ENCODE results near the gene CELF2. TPM values are rescaled to one million over a fixed set of nuclear protein-coding genes. Genes with fewer than 3 reads are reported as not detected.

CELF2 gene
- total and polyA plus RNA-seq, 9 of the 15 experiments (the other 6 are each of a cell fraction or from before 2014, with no cell fraction given): 4.0 to 20.3 (median 11.1) TPM

DNA sequence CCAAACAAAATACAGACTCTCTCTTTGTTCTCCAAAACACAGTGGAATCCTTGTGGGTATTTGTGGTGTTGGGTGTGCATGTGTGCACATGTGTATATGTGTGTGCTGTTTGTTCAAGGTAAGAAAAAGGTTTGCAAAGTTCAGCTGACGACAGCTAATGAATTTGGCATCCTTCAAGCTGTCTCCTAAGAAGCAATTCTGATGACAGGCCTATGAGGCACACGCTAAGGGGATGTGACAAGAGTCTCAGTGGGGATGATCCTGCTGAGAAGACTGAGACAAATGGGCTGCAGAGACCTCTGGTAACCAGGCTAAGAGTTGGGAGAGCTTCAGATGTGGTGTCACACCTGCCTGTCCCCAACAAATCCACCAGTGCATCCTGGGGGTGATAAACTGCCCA lies 26.5 kb upstream of the CELF2 start (continued):
- TF ChIP-seq E4F1 (CRISPR knock-in tag; IDR thresholded peaks at IDR 0.05; ENCODE audit: borderline replicate concordance) (no peak), ERF (CRISPR knock-in tag; IDR thresholded peaks at IDR 0.05) (no peak)
- TF ChIP-seq, protein P1, sequence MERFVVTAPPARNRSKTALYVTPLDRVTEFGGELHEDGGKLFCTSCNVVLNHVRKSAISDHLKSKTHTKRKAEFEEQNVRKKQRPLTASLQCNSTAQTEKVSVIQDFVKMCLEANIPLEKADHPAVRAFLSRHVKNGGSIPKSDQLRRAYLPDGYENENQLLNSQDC (CRISPR knock-in tag; IDR thresholded peaks at IDR 0.05): no peak

- no peak overlapping the region for H2AFZ ChIP-seq (ENCODE audit: low read depth, low read length)
- H3K27me3 ChIP-seq (ENCODE audit: control insufficient read depth in 2 of 2, insufficient read depth in 2 of 2, low read length in 2 of 2): no peaks in the 10 kb centered on the region
- in situ Hi-C loops (cut with MboI): no loop called here
- 3% methylated on average over 2 of the region's 2 CpGs for WGBS (ENCODE audit: insufficient coverage, low coverage, missing lambda C conversion rate)
- ChIA-PET POLR2A (no interaction called here), CTCF (ENCODE audit: low intra/inter-chr PET ratio) (no interaction called here)
- no TSS peak for BruUV-seq (replicated peaks)
- DNase-seq (ENCODE audit: extremely low read depth in 1 of 4, low spot score in 3 of 4) (no peak), FAIRE-seq (no peak), ATAC-seq (no peak)
- no peak overlapping the region for H3K27ac ChIP-seq (ENCODE audit: extremely low read depth, low read depth, low read length)
- intact Hi-C loops (cut with micrococcal nuclease): no loop called here
- no peaks in the 10 kb centered on the region for H3K4me1 ChIP-seq (replicated peaks in 1 of 2; ENCODE audit: control insufficient read depth in 2 of 2, insufficient read depth in 2 of 2, low read length in 2 of 2)
- no peak overlapping the region for H3K4me3 ChIP-seq
- H3K79me2 ChIP-seq (ENCODE audit: control insufficient read depth, insufficient read depth, low read length): no peaks in the 10 kb centered on the region
- no peaks in the 10 kb centered on the region for H3K9me1 ChIP-seq (ENCODE audit: control insufficient read depth, insufficient read depth, low read length)
- H3K4me2 ChIP-seq (ENCODE audit: insufficient read depth, low read length): no peak overlapping the region
- H3K9me3 ChIP-seq (replicated peaks; ENCODE audit: control insufficient read depth, insufficient read depth, low read depth, low read length): no peaks in the 10 kb centered on the region
- H3K9ac ChIP-seq (ENCODE audit: insufficient read depth in 1 of 2, low read depth in 2 of 2, low read length in 2 of 2): no peak overlapping the region
- no peaks in the 10 kb centered on the region for H4K20me1 ChIP-seq (replicated peaks; ENCODE audit: control insufficient read depth, insufficient read depth, low read length)
- H3K36me3 ChIP-seq (ENCODE audit: control insufficient read depth, insufficient read depth, low read length): no peaks in the 10 kb centered on the region
- TF ChIP-seq, protein P2, sequence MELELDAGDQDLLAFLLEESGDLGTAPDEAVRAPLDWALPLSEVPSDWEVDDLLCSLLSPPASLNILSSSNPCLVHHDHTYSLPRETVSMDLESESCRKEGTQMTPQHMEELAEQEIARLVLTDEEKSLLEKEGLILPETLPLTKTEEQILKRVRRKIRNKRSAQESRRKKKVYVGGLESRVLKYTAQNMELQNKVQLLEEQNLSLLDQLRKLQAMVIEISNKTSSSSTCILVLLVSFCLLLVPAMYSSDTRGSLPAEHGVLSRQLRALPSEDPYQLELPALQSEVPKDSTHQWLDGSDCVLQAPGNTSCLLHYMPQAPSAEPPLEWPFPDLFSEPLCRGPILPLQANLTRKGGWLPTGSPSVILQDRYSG (tag; conservative IDR thresholded peaks at IDR 0.05; ENCODE audit: low read depth): no peak
- TF ChIP-seq FOXJ2 (tag; IDR thresholded peaks at IDR 0.05): no peak
- TF ChIP-seq SMARCC2 (IDR thresholded peaks at IDR 0.05; ENCODE audit: low read depth): no peak
- TF ChIP-seq TSC22D4 (tag; IDR thresholded peaks at IDR 0.05): no peak
- TF ChIP-seq, protein P3, sequence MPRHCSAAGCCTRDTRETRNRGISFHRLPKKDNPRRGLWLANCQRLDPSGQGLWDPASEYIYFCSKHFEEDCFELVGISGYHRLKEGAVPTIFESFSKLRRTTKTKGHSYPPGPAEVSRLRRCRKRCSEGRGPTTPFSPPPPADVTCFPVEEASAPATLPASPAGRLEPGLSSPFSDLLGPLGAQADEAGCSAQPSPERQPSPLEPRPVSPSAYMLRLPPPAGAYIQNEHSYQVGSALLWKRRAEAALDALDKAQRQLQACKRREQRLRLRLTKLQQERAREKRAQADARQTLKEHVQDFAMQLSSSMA (CRISPR knock-in tag; IDR thresholded peaks at IDR 0.05): no peak
- no peak for TF ChIP-seq STAT6 (CRISPR knock-in tag; IDR thresholded peaks at IDR 0.05)
- TF ChIP-seq, protein P4, sequence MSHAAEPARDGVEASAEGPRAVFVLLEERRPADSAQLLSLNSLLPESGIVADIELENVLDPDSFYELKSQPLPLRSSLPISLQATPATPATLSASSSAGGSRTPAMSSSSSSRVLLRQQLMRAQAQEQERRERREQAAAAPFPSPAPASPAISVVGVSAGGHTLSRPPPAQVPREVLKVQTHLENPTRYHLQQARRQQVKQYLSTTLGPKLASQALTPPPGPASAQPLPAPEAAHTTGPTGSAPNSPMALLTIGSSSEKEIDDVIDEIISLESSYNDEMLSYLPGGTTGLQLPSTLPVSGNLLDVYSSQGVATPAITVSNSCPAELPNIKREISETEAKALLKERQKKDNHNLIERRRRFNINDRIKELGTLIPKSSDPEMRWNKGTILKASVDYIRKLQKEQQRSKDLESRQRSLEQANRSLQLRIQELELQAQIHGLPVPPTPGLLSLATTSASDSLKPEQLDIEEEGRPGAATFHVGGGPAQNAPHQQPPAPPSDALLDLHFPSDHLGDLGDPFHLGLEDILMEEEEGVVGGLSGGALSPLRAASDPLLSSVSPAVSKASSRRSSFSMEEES (CRISPR knock-in tag; IDR thresholded peaks at IDR 0.05): no peak
- no peak for TF ChIP-seq DACH1 (IDR thresholded peaks at IDR 0.05; ENCODE audit: partially characterized antibody)
- no peak for TF ChIP-seq RB1 (IDR thresholded peaks at IDR 0.05; ENCODE audit: low read depth)
- no peak for TF ChIP-seq MEIS2 (IDR thresholded peaks at IDR 0.05; ENCODE audit: partially characterized antibody)
These were observed 25.6 kb upstream of the CELF2 start for GRCh38 chr10:10992072-10992471.

All from K562 (cell line).